Left cardiac atrium (tissue), 4 donors: ENCODE results near the gene PARP8. TPM values are rescaled to one million over a fixed set of nuclear protein-coding genes. Genes with fewer than 3 reads are reported as not detected.
"Not testable (repeated sequence)": the region's sequence is repeated elsewhere in the genome, so short reads cannot be mapped to it uniquely, and the experiment has no call there.

Source experiments
- ATAC-seq, 2 donors: fragments of 200-7000 bp; cut with Tn5 transposase; one replicate each; pipeline ENCODE4 v1.9.1; 2020; ENCODE audit warnings: mild to moderate bottlenecking in 2 of 2, moderate library complexity in 2 of 2
- DNase-seq: peaks from one replicate; pipeline ENCODE4 v3.0.0-alpha.2; 2020
- intact Hi-C, 2 donors: fragments of 100-400 bp; cut with DNase I; formaldehyde crosslinking; loops; one replicate each; pipeline versions ENCODE4 v1.14.1 to v1.15.1; 2022 to 2023
- total RNA-seq, 2 donors: library from RNA; stranded (reverse); fragmentation: NEBNext Ultra II Directional; extraction: Animal tissue kit (Norgen Biotek cat#: 25700); gene quantifications; one replicate each; pipeline ENCODE4 v1.2.1, GENCODE V29; 2021
- donor health status: DM: no; HTN: yes; CAD: no.
- donor health status: DM: no; HTN: yes; CAD: no; lungs with severe emphysema.
- donor health status: DM: yes; HTN: yes; CAD: no.
- donor health status: Dilated cardiomyopathy.

The PARP8 gene
- total RNA-seq, 2 donors from 2014 or later, result 11.2 to 13.5 TPM

DNA sequence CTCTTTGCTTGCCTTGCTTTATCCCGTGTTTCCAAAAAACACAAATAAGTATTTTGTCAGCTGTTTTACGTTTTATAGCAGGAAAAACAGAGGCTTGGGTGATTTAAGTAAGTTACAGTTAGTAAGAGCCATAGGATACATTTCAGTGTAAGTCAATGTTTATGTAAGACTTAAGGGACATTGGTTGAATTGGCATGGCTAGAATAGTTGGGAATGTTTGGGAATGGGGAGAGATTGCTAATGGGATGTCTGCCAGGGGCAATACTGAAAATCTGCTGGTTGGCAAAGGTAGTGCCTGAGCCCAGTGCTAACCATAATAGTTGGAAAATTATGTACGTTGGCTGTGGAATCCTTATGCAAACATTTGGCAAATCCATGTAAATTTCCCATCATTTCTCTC, 7.0 kb downstream of the PARP8 start:
- ATAC-seq, intact Hi-C loops, DNase-seq: not testable (repeated sequence)

DNA sequence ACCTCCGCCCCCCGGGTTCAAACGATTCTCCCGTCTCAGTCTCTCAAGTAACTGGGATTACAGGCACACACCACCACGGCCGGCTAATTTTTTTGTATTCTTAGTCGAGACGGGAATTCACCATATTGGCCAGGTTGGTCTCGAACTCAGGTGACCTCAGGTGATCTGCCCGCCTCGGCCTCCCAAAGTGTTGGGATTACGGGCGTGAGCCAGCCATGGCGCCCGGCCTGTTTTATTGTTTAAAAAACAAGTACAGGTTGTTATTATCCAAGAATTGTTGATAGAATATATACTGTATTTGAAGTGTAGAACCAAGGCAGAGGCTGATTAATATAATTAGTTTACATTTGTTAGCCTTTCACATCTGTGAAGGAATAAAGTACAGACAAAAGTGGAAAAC, 8.9 kb downstream of the PARP8 start:
- no peak for ATAC-seq
- intact Hi-C loops, result no loop called here
- DNase-seq, result no peak

DNA sequence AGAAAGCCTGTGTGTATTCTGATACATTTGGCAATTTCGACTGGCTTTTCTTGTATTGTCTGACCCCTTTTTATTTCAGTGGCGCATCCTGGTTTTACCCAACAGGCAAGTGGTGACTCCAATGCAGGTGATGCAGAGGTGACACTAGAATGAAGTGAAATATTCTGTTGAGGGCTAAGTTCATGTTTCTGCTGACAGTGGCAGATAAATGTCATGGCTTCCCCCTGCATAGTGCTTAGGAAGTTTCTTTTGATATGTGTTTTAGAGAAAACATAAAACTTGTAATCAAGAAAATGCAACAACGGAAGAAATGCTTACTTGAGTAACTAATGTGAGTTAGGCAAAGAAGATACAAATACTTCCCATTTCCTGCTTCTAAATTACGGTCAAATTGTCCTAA, 13.1 kb downstream of the PARP8 start:
- intact Hi-C loops, DNase-seq, ATAC-seq: not testable (repeated sequence)

DNA sequence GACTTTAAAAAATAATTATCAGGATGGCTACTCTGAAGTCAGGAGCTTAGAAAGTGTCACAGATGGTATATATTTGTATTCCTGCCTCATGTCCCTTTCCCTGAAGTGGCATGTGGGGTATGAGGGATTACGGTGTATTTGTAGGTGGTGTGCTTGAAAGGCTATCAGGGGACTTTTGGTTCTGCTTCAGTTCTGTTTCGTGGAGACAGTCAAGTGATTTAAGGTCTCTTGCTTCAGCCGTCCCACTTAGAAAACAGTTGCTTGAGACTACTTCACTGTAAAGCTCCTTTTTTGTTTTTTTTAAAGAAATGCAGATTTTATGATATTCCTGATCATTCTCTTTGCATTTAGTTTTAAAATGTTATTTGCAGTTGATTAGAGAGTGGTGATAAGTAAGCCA, 18.3 kb downstream of the PARP8 start:
- ATAC-seq (no peak), DNase-seq (no peak)
- intact Hi-C loops, result no loop called here

DNA sequence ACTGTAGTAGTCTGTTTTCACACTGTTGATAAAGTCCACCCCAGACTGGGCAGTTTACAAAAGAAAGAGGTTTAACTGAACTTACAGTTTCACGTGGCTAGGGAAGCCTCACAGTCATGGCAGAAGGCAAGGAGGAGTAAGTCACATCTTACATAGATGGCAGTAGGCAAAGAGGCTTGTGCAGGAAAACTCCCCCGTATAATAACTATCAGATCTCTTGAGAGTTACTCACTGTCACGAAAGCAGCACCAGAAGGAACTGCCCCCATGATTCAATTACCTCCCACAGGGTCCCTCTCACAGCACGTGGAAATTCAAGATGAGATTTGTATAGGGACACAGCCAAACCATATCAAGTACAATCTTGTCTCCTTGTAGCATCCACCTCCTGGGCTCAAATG, 21.1 kb downstream of the PARP8 start:
- ATAC-seq (no peak), DNase-seq (no peak)
- intact Hi-C loops, result no loop called here

DNA sequence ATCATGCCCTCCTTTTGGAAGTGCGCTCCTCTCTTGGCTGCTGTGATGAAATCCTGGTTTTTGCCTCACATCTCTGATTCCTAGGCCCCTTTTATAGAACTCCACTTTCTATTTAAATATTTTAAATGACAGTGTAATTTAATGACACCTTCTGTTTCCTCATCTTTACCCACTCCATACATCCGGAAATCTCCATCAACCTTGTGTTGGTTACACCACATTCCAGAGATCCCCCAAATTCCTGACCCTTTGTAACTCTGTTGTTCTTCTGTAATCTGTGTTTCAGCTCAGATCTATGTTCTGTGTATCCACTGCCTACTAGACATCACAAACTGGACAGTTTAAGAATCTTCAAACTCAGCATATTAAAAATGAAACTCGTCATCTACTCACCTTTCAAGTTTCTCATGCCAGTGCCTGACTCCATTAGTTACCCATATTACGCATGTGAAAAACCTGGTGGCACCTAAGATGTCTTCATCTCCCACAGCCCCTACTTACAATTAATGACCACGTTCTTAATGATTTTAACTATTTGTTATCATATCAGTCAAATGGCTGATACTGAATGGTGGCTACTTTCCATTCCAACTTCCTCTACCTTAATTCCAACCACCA, 25.1 kb downstream of the PARP8 start:
- DNase-seq, result no peak
- no peak for ATAC-seq
- intact Hi-C loops, result no loop called here

DNA sequence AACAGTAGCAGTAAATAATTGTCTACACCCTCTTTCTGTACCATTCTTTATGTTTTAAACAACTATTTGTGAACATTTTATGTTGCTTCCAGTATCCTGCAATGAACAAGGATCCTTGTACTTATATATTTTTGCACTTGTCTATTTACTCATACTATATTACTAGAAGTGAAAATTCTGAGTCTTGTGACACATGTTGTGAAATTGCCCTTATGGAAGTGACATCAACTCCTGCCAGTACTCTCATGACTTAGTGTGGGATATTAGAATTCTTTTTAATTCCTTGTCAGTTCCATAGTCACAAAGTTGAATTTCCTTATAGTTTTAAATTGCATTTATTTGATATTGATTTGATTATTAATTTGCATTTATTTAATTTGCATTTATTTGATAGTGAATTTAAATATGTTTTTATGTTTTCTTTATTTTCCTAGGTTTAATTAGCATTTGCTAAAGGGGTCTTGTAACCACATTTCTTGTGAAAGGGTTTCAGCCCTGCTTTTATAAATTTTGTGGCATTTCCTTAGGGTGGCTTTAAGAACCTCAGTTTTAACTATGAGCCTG, 27.7 kb downstream of the PARP8 start:
- DNase-seq (no peak), ATAC-seq (no peak)
- intact Hi-C loops, result no loop called here

DNA sequence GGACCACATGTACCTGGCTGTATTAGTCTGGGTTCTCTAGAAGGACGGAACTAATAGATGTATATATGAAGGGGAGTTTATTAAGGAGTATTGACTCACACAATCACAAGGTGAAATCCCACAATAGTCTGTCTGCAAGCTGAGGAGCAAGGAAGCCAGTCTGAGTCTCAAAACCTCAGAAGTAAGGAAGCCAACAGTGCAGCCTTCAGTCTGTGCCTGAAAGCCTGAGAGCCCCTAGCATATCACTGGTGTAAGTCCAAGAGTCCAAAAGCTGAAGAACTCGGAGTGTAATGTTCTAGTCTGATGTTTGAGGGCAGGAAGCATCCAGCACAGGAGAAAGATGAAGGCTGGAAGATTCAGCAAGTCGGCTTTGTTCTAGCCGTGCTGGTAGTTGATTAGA, 28.2 kb downstream of the PARP8 start:
- ATAC-seq, DNase-seq, intact Hi-C loops: not testable (repeated sequence)

DNA sequence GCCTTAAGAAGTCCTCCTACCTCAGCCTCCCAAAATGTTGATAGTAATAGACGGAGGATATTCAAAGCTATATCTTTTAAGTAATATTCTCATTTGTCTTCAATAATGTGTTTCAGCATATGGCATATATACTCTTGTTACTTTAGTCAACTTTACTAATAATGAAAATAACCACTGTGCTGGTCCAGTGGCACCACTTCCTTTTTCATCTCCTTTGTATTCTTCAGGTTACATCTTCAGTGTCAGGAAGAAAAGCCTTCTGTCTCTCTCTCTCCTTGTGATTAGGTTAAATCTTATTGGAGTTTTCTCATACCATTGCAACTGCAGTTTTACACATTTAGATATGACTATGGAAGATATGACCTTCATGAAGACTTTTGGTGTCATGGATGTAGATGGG, 31.3 kb downstream of the PARP8 start:
- no peak for ATAC-seq
- DNase-seq, result no peak
- intact Hi-C loops, result no loop called here

DNA sequence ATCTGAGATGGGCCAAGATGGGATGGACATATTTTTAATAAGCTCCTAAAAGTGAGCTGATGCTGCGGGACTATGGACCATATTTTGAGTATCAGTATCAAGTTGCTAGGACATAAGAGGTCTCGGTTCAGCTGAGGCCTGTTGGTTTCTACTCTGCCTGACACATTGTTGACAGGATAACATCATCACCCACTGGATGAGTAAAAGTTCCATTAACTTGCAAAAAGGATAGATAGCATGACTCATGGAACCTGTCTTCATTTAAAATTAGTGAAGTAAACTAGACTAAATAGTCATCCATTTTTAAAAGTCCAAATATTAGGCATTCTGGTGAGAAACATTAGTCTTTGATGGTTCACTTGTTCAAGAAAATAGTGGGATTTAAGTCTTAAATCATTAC, 33.3 kb downstream of the PARP8 start:
- intact Hi-C loops, result no loop called here
- no peak for DNase-seq
- ATAC-seq, result peak in 1 of 2 donors; percentile 54

DNA sequence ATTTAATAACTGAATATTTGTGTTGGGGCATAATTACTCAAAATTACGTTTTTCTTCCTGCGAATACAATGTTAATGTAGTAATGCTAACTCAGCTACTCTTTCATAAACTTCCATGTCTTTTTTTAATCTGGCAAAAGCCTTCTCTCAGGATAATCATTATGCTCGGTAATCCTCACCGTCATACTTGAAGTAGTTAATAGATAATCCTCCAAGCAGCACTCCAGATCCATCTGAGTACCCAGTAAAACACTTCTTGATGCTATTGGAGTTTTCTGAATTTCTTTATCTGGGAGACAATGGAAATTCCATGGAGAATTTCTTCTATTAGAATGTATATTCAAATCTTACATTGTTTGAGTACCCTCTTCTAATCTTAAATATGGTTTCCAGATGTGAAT, 34.3 kb downstream of the PARP8 start:
- intact Hi-C loops, result no loop called here
- DNase-seq, result no peak
- ATAC-seq, result no peak

DNA sequence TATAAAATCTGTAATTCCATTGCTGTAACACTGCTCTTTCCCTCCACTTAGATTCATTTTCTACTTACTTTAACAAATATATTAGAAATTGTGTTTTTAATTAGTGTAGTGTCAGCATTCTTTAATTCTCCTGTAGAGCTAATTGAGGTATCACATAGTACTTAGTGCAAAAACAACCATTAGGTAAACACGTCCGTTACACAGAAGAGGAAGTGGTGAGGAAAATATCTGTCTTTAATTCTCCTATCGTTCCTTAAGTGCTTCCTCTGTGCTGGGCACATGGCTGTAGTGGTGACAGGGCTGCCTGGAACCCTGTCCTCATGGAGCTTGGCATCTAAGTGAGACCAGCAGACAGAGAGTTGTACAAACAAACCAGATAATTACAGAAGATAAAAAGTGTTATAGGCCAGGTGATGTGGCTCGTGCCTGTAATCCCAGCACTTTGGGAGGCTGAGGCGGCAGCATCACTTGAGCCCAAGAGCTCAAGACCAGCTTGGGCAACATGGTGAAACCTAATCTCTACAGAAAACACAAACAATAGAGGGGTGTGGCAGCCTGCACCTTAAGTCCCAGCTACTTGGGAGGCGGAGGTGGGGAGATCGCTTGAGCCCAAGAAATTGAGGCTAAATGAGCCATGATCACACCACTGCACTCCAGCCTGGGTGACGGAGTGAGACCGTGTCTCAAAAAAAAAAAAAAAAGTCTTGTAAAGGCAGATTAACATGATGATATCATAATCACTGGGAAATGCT, 36.4 kb downstream of the PARP8 start:
- intact Hi-C loops, result no loop called here
- DNase-seq (no peak), ATAC-seq (peak in 1 of 2 donors; percentile 19)

DNA sequence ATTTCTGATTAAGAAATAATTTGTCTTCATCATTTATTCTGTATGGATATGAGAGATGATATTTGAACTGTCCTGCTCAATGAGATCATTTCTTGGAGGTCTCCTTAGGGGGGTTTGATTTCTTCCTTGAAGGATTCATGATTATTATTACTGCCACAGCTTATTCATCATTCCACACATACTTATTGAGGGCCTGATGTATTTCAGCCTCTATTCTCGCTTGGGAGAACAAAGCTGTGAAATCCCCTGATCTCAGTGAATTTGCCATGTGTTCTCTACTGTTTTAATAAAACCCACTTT, 36.9 kb downstream of the PARP8 start:
- ATAC-seq, result no peak
- DNase-seq, result no peak
- intact Hi-C loops, result no loop called here

DNA sequence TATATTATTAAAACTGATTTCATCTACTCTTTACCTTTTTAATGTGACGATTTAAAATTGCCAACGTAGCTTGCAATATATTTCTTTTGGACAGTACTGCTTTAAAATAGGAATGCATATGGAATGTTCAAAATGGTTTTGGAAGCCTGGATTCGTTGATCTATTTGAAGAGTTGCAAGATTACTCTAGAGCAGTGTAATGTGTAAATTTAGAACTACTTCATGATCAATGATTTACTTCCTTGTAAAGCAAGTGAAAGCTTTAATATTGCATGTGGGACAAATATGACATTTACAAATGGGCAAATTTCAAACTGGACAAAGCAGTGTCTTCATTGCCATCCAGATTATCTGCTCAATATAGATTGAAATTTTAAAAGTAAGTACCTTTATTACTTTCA, 38.3 kb downstream of the PARP8 start:
- no peak for DNase-seq

DNA sequence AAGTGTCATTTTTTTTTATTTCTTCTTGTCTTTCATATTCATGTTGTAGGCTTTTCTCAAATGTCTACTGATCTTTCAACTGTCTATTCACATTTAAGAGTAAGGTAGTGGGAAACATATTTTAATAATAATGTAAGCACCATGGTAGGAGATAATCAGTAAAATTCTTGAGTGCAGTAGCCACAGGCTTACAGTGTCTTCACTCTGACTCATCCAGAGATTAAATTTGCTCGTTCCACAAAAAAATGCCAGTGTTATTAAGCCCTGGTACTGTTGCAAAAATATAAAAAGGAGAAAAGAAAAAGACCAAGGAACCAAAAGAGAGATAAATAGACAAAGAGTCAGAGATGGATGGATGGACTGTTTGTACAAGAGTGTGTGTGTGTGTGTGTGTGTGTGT, 43.0 kb downstream of the PARP8 start:
- DNase-seq, result no peak
- peak in 1 of 2 donors; percentile 67 for ATAC-seq
- intact Hi-C loops, result no loop called here

More for the DNA sequence above, 38.3 kb downstream of the PARP8 start:
- ATAC-seq, result no peak
- intact Hi-C loops, result no loop called here

DNA sequence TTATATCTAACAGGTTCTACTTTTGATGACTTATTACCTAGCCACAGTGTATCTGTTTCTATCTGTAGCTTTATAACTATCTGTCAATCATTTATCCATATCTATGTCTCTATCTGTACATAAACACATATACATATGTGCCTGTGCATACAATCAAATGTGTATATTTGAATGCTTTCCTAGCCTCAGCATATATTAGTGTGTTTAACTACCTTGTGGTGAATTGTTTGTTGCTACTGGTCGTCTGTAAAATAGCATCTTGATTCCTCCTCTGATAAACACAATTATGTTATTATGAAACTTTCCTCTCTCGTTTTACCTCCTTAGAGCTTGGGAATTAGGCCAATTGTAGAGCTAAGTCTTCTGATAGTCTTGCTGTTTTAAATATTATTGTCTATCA, 44.4 kb downstream of the PARP8 start:
- DNase-seq (no peak), ATAC-seq (no peak)
- intact Hi-C loops, result no loop called here

DNA sequence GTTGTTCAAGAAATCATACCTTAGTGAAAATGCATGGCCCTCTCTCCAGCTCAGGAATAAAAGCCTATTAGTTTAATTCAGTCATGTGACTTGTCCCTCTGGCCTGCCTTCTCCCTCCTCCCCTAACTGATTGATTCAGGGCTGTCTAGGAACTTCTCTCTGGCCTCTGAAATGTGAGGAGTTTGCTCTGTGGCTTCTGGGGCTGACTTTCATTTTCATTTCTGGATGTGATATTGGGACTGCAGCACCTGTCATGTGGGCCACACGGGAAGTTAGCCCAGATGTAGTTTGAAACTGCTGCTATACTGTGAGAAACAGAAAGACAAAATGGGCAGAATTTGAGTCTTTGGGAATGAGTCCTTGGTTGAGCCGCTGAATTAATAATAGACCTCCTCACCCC, 44.8 kb downstream of the PARP8 start:
- DNase-seq (no peak), ATAC-seq (peak; percentile 64 to 70)
- intact Hi-C loops, result no loop called here

DNA sequence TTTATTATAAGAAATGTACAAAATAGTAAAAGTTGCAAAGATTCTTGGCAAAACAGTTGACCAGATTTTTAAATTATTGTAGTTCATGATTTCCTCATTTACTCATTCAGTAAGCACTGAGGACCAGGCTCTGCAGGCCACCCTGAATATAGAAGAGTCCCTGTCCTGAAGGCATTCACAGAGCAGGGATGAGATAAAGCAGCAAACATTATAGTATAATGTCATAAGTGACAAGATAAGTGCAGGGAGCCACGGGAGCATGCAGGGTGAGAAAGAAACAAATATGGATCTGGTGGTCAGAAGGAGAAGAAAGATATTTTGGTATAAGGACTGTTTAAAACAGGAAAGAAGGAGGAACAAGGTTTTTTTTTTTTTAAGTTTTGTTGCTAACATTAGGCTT, 46.0 kb downstream of the PARP8 start:
- intact Hi-C loops, result no loop called here
- ATAC-seq (no peak), DNase-seq (no peak)

DNA sequence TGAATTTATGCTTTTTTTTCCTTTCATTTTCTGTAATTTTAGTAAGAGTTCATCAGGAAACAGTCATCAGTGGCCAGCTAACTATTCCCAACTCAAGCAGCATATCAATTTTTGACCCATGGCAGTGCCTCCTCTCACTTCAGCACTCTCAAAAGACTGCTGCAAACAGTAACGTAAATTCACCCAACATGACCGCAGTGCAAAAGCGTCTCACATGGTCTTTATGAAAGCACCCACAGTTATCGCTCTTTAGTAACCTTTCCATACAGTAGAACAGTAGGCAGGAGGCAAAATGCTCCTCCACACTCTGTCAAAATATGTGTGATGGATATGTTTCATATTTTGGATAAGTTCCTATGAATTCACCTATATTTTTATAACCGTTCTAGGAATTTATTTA, 48.6 kb downstream of the PARP8 start:
- intact Hi-C loops, result no loop called here
- no peak for DNase-seq
- ATAC-seq, result no peak

DNA sequence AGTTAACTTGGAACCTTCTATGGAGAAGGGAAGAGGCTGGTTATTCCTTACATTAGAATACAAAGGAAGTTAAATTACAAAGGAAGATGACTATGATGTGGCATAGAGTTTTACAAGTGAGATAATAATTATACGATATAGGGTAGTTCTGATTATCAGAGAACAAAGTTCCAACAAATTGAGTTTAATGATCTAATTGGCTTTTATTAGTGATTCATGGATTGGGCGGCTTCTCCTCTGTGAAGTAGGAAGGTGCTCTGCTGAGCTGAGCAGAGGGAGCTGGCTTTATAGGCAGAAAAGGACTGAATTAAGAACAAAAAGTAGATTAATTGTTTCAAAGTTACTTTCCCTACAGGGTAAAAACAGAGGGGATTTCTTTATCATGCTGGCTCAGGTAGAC, 49.7 kb downstream of the PARP8 start:
- intact Hi-C loops, result no loop called here
- DNase-seq, result no peak
- ATAC-seq, result no peak

DNA sequence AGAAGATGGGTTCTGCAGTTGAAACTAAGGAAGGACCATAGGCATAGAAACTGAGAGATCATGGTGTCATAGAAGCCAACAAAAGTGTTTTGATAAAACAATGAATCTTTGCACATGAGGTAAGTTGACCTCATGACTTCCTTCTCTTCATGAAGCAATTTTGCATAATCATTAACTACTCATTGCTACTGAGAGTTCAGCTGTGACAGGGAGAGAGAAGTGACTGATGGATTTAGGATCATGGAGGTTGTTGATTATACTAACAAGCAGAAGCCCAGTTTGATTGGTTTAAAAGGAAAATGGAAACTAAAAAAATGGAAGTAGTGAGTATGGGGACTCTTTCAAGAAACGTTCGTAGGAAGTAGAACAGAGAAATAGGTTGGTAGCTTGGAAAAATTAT, 51.2 kb downstream of the PARP8 start:
- intact Hi-C loops, result no loop called here
- no peak for DNase-seq
- ATAC-seq, result no peak
